Astrocyte (in vitro differentiated cells and primary cell): Measurements from ENCODE around the gene RGL1.

Experiments
- EZH2 ChIP-seq: IDR thresholded peaks from 2 replicates; pipeline ENCODE4 v1.6.1; 2012; ENCODE audit warnings: mild to moderate bottlenecking, low read length, inconsistent platforms; ENCODE audit not compliant: insufficient read depth
- TF ChIP-seq, protein P1 (sequence below): IDR thresholded peaks from 2 replicates; pipeline ENCODE4 v1.5.1; 2011; ENCODE audit warnings: low read depth, mild to moderate bottlenecking, inconsistent platforms, low read length, moderate library complexity; ENCODE audit not compliant: insufficient read depth

DNA sequence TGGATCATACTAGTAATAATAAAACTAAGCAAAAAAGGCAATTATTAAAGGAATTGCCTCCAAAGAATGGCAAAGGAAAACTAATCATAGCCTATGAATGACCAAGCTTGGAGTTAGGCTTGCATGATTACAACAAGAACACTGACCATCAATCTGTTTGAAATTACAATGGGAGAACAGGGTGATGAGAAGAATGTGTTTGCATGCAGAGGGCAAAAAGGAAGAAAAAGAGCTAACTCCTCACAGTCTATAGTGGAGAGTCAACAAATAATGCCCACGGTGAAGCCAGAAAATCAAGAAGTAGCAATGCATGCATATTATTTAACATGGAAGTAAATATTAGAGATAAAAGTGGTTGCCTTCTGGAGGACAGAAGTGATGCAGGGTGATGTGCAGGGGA is 160.8 kb downstream of the RGL1 start:
- TF ChIP-seq, protein P1, sequence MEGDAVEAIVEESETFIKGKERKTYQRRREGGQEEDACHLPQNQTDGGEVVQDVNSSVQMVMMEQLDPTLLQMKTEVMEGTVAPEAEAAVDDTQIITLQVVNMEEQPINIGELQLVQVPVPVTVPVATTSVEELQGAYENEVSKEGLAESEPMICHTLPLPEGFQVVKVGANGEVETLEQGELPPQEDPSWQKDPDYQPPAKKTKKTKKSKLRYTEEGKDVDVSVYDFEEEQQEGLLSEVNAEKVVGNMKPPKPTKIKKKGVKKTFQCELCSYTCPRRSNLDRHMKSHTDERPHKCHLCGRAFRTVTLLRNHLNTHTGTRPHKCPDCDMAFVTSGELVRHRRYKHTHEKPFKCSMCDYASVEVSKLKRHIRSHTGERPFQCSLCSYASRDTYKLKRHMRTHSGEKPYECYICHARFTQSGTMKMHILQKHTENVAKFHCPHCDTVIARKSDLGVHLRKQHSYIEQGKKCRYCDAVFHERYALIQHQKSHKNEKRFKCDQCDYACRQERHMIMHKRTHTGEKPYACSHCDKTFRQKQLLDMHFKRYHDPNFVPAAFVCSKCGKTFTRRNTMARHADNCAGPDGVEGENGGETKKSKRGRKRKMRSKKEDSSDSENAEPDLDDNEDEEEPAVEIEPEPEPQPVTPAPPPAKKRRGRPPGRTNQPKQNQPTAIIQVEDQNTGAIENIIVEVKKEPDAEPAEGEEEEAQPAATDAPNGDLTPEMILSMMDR, result no peak
- no peak for TF ChIP-seq EZH2
